ENCODE measurements around the gene CNTFR.

The CNTFR gene

GRCh38 chr9:34620061-34620994, 30.8 kb upstream of the CNTFR start, which contains the start of gene DCTN3:
Gene DCTN3, minus strand, starts transcription at chr9:34620495. Its CDS starts 31 bp downstream, at chr9:34620464.
- DNase-seq (ENCODE audit: low read depth, low spot score) = no peak

GRCh38 chr9:34615132-34615531, 25.6 kb upstream of the CNTFR start:
- no peak for DNase-seq (ENCODE audit: low read depth, low spot score)

DNA sequence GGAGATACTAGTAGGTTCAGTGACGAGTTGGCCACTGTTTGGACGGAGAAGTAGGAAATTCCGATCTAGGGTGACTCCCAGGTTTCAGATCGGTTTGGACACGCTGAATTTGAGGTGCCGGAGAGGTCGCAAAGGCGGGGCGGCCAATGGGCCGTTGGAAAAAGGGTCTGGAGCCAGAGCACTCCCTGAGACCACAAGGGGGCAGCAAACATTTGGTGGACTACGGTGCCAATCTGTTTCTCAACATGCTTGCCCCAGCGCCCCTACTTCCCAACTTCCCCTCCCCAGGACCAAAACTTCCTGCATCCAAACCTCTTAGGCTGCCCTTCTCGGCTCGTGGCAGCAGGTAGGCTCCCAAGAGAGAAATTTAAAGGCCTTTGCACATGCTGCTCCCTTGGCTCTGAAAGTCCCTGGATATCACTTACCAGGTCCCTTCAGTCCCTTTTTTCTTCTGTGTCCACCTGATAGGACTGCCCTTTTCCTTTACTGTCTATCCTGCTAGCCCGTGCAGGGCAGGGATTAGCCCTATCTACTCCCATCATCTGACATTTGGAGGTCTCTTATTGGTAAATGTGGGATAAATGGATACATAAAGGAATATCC, 23.4 kb upstream of the CNTFR start:
- DNase-seq (ENCODE audit: low read depth, low spot score) = no peak

DNA sequence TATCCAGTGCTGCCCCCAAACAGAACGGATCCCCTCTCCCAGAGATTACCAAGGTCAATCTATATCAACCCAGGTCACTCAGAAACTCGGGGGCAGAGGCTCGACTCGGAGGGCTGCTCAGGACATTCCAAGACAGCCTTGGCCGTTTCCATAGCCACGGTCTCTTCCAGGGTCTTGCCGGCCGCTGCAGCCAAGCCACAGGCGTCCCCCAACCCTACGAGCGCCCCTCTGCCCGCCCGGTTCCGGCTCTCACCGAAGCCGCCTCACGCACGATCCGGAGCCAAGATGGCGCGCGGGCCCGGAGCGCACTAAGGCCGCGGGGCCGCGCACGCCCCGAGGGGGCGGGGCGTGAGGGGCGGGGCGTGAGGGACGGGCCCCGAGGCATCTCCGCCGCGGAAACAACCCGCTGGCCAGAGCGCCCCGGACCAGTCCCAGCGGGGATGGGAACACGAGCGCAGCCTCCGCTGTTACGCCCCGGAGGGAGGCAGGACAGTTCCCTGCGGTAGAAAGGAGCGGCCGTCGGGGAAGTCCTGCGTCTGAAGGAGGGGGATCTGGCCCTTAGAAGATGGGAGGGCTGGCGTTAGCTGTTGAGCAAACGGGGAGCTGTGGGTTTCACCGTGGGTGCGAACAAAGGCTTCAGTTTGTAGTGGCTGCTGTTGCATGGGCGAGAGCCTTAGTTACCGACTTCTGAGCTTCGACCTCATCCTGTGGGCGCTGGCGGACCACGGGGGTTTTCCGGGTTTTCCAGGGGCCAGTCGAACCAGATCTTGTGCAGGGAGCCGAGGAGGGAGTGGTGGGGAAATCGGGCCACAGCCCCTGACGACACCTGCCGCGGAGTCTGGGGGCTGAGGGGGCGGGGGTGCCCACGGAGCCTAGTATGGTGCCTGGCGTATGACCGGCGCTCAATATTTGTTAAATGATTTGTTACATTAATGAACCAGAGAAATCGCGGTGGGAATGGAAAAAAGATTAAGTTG, 22.6 kb upstream of the CNTFR start, which contains the start of gene RPP25L:
Gene RPP25L (minus strand): TSS at position 287 of the 977 bp plus-strand sequence. CDS start 801 bp downstream, outside the sequence.
- no peak for DNase-seq (ENCODE audit: low read depth, low spot score)

DNA sequence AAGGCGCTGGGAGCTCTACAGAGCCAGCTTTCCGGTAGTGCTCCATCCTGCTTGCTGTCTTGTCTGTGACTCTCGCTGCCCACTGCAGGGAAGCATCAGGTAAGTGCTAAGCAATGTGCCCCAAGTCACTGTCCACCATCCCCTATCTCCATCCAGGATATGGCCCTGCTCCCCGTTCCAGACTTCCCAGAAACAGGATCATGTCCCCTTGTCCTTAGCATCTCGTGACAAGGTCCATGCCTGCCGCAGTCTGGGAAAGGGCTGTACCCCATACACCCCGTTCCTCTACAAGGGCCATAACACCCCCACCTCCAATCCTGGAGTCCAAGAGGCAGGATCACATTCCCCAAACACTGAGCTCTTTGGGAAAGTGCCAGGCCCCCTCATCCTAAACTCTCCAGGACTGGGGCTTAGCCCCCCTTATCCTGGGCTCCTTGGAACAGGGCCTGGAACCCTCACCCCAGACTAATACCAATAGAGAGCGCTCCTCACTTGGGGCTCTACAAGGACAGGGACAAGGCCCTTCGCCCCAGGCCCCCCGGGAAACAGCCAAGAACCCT, 21.8 kb upstream of the CNTFR start:
- DNase-seq (ENCODE audit: low read depth, low spot score) = no peak

DNA sequence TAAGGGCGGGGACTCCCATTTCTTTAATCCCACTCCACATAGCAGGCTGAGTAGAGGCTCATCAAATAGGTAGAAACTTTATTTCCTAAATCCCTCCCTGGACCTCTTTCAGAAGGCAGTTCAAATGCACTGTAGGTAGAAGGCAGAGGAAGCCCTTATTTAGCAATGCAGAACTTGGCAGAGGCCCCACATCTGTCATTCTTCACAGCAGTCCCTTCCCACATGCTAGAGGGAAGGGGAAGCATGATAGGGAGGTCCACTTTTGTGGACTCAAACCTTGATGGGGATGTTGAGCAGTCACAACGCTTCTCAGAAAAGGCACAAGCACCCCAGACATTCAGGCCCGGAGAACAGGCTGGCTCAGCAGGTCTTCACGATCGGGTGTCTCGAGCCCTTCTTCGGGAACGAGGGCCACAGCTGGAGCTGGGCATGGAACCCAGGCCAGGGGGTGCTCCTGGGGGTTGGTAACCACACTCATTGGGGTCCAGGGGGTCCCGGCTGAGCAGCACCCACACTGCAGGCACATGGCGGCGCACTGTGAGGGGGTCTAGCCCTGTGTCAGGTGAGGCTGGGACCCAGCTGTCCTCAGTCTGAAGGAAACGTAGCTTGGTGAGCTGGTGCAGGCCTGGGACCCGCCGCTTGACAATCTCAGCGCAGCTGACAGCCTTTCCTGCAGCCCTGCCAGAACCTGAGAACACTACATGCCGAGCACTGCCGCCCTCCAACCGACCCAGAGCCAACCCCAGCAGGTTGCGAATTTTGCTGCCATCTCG, 21.1 kb upstream of the CNTFR start:
- no peak for DNase-seq (ENCODE audit: low read depth, low spot score)

- no peak for DNase-seq (ENCODE audit: low read depth, low spot score)
Observed at GRCh38 chr9:34607331-34607730, 17.8 kb upstream of the CNTFR start.

DNA sequence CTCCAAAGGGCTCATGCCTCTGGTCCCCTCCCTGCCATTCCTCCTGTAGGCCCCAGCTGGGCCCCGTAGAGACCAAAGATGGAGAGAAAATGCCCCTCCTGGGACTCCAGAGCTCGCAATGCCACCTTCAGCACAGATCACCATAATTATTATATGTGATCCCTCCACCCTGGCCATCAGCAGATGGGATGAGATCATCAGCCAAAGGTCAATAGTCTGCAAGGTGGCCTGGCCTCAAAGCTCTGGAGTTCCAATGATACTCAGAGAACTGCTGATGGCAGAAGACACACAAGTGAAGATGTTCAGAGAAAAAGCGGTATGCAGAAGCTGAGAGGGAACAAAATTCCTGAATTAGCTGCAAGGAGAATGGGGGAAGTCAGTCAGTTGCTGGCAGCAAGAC, 17.4 kb upstream of the CNTFR start:
- DNase-seq (ENCODE audit: low read depth, low spot score) = no peak

DNA sequence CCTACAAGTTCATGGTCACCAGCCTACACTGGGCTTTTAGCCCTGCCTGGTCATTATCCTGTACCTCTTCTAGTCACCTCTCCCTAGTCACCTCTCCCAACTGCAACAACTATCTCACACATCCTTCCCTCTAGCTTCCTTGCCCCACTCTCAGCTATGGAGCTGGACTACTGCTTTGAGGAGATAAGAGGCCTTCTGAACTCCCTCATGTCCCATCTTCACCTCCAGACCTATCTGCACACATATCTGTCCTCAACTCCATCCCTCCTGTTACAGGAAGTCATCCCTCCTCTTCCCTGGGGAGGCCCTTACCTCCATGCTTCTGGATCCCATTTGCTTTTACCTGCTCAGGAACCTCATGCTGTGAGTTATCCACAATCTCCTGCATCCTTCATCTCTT, 16.7 kb upstream of the CNTFR start:
- DNase-seq (ENCODE audit: low read depth, low spot score) = no peak

GRCh38 chr9:34603610-34604231, 14.2 kb upstream of the CNTFR start:
- DNase-seq (ENCODE audit: low read depth, low spot score) = no peak

GRCh38 chr9:34601937-34602573, 12.5 kb upstream of the CNTFR start:
- DNase-seq (ENCODE audit: low read depth, low spot score) = no peak

DNA sequence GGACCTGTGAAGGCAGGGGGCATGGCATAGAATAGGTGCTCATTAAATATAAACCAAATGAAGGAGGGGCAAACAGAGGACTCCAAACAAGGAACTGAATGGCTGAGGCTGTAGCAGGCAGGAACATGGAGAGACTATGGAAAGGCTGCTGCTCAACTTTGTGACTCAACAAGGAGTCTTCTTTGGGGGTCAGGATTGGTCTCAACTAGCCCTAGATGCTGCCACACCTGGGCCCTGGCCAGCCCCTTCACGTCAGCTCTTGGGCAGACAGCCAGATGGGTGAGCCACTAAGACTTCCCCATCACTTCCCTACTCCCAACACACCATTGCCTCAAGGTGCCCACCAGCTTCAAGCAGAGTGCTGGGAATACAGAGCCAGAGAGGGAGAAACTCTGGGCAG, 11.4 kb upstream of the CNTFR start:
- DNase-seq (ENCODE audit: low read depth, low spot score) = no peak

DNA sequence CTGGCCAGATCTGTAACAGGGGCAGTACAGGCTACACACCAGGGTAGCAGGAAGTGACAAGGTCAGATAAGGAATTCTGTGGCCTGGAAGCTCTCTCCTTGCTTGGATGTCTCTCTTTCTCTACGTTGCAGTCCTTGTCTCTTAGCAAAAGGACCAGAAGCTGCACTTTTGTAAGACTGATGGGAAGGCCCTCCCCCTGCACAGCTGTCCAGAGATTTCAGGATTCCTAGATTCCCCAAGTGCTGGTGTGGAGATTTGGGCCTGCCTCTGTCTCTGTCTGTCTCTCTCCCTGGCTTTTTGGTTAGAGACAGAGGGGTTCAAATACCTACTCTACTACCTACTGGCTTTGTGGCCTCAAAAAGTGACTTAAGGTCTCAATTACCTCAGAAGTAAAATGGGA, 10.0 kb upstream of the CNTFR start:
- DNase-seq (ENCODE audit: low read depth, low spot score) = no peak

DNA sequence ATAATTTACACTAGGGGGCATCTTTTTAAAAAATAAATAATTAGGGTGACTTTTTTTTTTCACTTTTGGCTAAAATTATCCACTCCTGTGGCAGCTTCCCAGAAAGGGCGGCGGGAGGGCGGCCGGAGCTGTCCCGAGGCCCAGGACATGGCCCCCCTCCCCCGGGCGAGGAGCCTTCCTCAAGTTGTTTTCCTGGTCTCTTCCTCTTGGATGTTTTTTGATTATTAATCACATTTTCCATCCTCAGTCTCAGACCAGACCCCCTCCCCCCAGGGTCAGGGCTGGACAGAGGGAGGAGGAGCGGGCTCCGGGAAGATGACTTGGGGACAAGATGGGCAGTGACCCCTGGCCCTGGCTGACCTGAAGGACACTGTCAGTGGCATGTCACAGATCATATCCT, 4.7 kb upstream of the CNTFR start:
- no peak for DNase-seq (ENCODE audit: low read depth, low spot score)

DNA sequence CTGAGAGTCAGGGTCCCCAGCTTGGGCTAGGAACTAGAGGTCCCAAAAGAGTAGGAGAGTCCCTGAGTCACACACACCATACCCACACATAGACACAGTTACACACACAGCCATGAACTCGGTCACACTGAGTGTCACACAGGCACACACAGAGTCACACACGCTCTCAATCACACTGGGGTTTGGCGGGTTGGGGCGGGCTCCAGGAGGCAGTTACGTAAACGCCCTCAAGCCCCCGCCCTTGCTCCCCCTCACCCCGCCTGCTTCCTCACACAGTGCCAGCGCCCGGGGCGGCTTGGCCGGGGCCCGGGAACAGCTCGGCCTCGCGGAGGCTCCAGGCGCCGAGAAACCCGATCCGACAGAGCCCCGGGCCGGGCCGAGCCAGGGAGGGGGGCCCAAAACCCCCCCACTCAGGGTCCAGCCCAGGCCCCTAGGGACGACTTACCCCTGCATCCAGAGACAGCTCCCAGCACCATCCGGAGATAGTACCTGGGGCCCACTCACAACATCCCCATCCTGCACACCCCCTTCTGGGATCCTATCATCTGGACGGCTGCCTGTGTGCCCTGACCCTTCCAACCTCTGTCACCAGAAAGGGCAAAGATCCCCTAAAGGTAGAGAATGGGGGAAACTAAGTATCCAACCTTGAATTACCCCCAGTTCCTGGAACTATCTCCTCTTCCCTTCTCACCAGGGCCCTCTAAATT, 3.5 kb upstream of the CNTFR start:
- DNase-seq (ENCODE audit: low read depth, low spot score) = no peak

- no peak for DNase-seq (ENCODE audit: low read depth, low spot score)
Observed at GRCh38 chr9:34591917-34592866, 2.7 kb upstream of the CNTFR start.

DNA sequence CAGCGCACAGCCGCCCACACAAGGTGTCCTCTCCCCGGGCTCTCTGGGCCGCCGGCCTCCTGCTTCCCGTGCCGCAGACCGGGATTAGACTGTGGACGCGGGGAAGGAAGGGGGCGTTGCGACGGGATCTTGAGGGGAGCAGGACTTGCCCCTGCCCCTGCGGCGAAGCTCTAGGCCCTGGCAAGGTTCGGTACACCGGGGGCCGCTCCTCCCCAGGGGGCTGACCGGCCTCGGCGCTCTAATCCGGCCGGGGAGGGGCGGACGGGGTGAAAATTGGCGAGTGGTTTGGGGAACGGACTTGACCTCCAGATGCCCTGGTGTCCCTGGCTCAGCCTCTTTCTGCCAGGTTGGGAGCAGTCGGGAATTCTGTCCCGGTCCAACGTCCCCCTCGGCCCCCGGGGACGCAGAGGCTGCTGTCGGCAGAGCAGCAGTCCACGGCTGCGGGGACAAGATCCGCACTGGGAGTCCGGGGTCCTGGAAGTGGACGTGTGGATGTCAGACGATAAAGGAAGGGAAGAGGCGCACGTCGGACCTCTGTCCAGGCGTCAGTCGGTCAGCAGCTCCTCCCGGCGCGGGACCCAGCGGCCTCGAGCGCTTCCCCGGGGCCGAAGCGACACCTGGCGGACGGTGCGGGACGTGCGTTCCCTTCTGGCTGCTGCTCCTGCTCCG, 1.9 kb upstream of the CNTFR start:
- no peak for DNase-seq (ENCODE audit: low read depth, low spot score)
